NK-92 (cell line): ENCODE data around the gene FCRL1.

Experiments
- DNase-seq: peaks from one replicate; lab custom pipeline; 2025; ENCODE audit not compliant: unreplicated experiment; lab: John Stamatoyannopoulos, UW

The FCRL1 gene

GRCh38 chr1:157819896-157820295 lies at the start of gene FCRL1:
TSS of gene FCRL1 (minus strand) at chr1:157820120. CDS start at chr1:157820037, 83 bp downstream.
- DNase-seq, result no peak

DNA sequence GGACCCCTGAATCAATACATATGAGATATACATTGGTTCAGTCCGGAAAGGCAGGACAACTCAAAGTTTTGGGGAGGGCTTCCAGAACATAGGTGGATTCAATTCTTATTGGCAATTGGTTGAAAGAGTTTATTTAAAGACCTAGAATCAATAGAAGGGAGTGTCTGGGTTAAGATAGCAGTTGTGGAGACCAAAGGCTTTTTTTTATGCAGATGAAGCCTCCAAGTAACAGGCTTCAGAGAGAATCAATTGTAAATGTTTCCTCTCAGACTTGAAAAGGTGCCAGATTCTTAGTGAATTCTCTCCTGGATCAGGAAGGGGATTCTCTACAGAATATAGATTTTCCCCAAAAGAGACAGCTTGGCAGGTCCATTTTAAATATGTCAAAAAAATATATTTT lies 48.7 kb upstream of the FCRL1 start:
- no peak for DNase-seq

DNA sequence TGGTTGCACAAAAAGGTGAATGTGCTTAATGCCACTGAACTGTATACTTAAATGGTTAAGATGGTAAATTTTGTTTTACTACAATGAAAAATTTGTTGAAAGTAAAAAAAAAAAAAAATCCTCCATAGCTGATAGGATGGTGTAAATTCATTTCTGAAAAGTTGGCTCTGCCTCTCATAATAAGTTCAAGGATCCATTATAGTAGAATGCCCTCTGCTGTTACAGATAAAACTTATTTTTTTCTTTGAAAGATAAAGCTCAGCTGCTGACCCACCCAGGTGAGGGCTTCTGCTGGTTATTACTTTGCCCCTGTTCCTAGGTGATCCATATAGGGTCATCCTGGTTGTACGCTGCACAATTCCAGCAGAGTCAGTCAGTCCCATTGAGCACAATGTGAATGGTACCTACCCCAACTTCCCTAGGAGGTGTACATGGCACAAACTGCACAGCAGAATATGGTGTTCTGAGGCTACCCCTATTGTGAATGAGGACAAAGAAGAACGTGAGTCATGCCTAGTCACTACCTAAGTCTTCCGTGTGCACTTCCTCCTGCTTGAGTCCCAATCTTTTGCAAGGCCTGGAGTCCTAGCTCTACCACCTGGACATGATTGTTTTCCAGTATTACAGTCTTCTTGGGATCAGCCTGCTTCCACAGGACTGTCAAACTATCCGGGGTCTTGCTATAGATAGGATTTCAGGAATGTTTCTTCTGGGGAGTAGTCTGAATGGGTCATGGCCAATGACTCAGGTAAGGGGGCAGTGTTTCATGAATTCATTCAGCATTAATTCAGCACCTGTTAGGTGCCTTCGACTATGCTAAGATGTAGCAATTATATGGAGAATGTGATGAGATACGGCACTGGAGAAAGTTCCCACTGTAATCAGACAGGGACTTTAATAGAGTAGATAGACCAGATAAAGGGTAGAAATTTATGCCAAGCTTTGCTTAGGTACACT lies 42.5 kb upstream of the FCRL1 start:
- no peak for DNase-seq

GRCh38 chr1:157856538-157856937 lies 36.6 kb upstream of the FCRL1 start:
- DNase-seq, result no peak

- no peak for DNase-seq
Measured at GRCh38 chr1:157852476-157852875, 32.6 kb upstream of the FCRL1 start.

GRCh38 chr1:157849229-157849875 lies 29.4 kb upstream of the FCRL1 start:
- no peak for DNase-seq

- DNase-seq, result no peak
Measured at GRCh38 chr1:157844089-157844830, 24.3 kb upstream of the FCRL1 start.

- DNase-seq, result no peak
Measured at GRCh38 chr1:157842939-157843338, 23.0 kb upstream of the FCRL1 start.

DNA sequence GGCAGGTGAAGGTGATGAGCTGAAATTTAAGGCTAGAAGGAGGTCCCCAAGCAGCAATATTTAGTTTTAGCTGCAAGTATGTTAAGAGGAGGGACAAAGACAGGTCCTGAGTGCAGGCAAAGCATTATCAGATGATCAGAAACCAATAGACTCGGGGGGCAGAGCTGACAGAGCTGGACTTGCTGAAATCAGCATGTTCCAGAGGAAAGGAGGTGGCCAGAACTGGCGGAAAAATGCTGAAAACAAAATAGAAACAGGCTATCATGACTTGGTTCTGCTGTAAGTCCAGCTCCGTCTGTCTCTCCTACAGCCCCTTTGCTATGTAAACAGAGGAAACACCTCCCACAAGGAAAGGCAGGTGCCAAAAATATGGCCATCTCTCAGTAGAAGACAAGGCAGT lies 21.8 kb upstream of the FCRL1 start, which contains the start of gene CD5L:
TSS of gene CD5L (minus strand) at position 101 of the 400 bp plus-strand sequence. CDS start 107 bp downstream, outside the sequence.
- no peak for DNase-seq

DNA sequence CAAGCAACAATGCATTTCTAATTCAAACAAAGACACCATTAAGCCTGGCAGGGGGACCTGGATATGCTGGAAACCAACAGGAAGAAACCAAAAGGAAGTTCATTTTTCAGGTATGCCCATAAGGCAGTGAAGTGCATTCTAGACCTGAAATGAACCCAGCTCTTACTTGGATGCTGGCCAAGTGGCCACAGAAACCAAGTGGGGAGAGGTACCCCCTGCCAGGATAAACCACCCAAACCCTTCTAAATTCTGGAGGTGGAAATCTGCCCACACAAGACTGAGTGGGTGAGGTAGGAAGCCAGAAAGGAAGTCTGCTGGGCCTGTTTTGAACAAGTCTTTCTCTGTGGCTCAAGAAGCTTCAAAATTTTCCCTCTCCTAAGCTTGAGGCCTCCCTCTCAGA lies 19.0 kb upstream of the FCRL1 start:
- DNase-seq, result no peak

DNA sequence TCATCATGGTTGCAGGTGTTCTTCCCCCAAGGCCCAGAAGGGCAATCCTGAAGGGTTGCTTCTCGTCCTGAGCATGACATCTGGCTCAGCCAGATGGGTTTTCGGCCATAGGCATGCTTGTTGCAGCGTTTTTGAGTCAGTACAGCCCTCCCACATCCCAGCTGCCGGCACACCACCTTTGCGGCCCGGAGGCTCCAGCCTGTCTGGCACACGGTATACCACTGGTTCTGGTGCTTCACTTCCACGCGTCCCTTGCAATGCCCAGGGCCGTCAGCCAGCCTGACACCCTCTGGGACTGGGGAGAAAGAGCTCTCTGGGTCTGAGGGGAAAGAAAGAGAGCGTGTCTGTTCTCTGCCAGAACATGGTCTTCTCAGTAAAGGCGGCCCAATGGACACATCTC lies 14.5 kb upstream of the FCRL1 start:
- DNase-seq, result no peak

DNA sequence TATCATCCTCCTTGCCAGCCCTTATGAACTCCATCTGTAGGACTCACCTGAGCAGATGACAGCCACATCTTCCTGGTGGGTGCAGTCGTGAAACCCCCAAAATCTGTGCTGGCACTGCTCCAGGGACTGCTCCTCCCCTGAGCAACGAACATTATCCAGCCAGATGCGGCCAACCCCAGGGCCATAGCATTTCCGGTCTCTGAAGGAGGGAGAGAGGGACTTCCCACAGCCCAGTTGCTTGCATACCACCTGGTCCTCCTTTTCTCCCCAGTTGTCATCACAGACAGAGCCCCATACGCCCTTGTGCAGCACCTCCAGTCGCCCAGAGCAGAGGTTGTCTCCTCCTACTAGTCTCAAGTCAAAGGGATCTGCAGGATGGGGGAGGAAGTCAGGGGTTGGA lies 13.2 kb upstream of the FCRL1 start:
- no peak for DNase-seq

DNA sequence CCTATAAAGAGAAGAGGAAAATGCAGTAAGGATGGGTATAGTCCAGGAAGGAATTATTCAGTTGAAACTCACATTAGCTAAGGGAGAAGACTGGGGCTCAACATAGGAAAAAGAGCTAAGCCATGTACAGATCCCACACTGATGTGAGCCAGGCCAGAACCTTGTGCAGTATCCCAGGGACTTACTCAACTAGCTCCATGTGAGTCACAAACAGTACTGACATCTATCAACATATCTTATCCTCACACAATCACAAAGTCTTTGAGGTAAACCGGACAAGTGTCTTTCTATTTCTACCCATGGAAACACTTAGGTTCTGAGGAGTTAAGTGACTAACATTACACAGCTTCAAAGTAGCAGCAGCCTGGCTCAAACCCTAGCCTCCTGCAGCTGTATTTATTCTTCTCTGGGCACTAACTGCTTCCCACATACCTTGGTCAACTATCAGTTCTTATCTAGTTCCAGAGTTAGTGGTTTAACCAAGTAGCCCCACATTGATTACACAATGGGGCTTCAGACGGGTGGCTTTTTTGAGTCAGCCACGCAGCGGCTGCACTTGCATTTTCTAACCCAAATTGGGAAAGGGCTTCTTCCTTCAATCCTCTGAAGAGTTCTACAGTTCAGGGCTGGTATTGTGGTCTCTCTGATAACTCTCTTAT lies 12.2 kb upstream of the FCRL1 start:
- no peak for DNase-seq

GRCh38 chr1:157830887-157831286 lies 11.0 kb upstream of the FCRL1 start:
- DNase-seq, result no peak

- no peak for DNase-seq
Measured at GRCh38 chr1:157829711-157830110, 9.8 kb upstream of the FCRL1 start.

DNA sequence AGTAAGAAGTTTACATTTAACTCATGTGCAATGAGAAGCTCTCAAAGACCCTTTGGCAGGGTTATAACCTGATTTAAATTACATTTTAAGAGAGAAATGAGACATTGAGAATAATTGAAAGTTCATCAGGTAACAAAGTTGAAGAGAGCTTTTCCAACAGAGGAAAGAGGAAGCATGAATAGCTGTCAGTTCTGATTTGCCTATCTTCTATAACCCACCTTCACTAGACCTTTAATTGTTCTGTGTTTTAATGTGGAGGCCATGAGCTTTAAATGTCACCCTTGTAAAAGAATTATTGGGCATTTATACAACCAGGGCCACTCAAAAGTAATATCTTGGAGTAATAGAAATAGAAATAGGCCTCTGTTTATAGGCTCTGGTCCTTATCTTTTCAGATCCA lies 9.3 kb upstream of the FCRL1 start:
- no peak for DNase-seq

DNA sequence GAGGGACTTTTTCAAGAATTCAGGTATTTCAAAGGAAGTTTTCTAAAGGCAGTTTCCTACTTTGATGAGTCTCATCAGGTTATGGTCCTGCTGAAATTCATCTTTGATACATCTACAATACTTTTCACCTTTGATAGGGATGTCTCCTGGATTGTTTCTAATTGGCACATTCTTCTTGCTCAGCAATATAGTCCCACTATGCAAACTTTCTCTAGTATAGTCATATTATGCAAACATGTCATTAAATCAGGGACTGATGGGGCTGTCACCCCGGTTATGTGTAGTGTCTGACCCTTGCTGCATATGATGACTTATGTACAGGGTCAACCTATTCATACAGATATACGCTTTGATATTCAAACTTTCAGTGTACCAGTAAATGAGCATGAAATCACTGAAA lies 379 bp upstream of the FCRL1 start:
- DNase-seq, result no peak

- no peak for DNase-seq
Measured at GRCh38 chr1:157819215-157819614, 705 bp downstream of the FCRL1 start.

- DNase-seq, result no peak
Measured at GRCh38 chr1:157813269-157813668, 6.7 kb downstream of the FCRL1 start.

DNA sequence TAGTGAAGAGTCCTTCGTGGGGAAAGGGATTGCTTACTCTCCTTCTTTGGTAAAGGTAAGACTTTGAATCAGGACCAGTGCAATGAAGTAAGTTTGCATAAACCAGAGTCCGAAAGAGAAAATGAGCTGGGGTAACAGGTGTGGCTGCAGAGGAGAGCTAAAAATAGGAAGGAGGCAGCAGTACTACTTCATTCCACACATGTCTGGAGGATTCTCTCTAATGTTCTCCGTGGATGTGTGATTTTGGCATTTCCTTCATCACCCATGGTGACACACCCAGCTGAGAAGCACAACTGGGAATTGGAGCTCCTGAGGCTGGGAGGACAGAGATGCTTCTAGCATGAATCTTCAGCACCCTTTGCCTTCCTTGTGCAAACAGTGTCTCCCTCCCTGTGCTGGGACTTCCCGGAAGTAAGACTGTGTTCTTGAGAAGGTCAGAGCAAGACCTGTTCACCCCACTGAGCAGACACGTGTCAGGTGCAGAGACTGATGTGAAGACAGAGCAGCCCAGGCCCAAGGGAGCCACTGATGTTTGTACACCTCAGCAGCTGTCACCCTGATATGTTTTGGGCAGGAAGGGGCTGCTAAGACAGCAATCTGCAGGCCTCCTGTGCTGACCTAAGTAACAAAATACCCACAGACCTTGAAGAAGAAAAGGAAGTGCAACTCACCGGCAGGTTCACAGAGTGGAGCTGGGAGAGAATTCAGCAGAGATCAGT lies 13.3 kb downstream of the FCRL1 start:
- DNase-seq, result no peak
